ENCODE results near the gene PRM3.

PRM3 gene

GRCh38 chr16:11302977-11303376 lies 29.5 kb upstream of the PRM3 start:
- TF ChIP-seq CTCF (conservative IDR thresholded peaks at IDR 0.05), result no peak
- peak overlapping the region; percentile 57 for H3K27ac ChIP-seq

- TF ChIP-seq CTCF (conservative IDR thresholded peaks at IDR 0.05), result no peak
- peak overlapping the region; percentile 57; the same call in 1 of the 2 replicates for H3K27ac ChIP-seq
These were observed 28.4 kb upstream of the PRM3 start for GRCh38 chr16:11301645-11302501.

GRCh38 chr16:11300560-11300892 lies 27.1 kb upstream of the PRM3 start:
- H3K27ac ChIP-seq, result no peak overlapping the region
- no peak for TF ChIP-seq CTCF (conservative IDR thresholded peaks at IDR 0.05)

- H3K27ac ChIP-seq, result no peak overlapping the region
- no peak for TF ChIP-seq CTCF (conservative IDR thresholded peaks at IDR 0.05)
These were observed 26.6 kb upstream of the PRM3 start for GRCh38 chr16:11299865-11300559.

DNA sequence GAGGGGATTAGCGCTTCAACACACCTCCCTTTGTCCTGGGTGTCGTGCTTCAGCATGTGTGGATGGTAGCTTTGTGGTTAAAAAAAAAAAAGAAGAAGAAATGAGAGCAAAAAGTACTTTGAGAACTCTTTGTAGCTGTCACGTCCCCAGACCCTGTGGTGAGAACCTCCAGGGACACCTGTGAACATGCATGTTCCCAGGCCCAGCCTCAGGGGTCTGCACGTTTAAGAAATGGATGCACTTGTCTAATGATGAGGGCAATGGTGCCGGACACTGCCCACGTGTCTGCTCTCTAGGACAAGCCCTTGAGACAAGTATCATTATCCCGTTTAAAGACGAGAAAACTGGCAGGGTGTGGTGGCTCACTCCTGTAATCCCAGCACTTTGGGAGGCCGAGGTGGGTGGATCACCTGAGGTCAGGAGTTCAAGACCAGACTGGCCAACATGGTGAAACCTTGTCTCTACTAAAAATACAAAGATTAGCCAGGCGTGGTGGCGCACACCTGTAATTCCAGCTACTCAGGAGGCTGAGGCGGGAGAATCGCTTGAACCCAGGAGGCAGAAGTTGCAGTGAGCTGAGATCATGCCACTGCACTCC lies 25.6 kb upstream of the PRM3 start:
- H3K27ac ChIP-seq, result peak overlapping the region; percentile 92; the same call in 1 of the 2 replicates

DNA sequence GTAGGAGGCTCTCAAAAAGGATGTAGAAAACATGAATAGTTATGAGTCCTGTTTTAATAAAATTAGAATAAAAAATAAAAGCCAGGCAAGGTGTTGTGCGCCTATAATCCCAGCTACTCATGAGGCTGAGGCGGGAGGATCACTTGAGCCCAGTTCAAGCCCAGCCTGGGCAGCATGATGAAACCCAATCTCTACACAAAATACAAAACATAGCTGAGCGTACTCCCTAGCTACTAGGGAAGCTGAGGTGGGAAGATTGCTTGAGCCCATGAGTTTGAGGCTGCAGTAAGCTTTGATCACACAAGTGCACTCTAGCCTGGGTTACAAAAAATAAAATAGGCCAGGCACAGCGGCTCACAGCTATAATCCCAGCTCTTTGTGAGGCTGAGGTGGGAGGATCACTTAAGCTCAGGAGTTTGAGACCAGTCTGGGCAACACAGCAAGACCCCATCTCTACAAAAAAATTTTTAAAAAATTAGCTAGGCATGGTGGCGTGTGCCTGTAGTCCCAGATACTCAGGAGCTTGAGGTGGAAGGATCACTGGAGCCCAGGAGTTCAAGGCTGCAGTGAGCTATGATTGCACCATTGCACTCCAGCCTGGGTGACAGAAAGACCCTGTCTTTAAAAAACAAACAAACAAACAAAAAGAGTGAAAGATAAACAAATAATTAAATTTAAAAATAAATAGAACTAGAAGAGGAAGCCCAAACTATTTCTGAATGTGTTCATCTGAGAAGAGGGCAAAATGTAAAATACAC lies 24.9 kb upstream of the PRM3 start:
- H3K27ac ChIP-seq, result peak overlapping the region; percentile 92
- no peak for TF ChIP-seq CTCF (conservative IDR thresholded peaks at IDR 0.05)

- TF ChIP-seq CTCF (conservative IDR thresholded peaks at IDR 0.05), result peak; percentile 30
- peak overlapping the region; percentile 92 for H3K27ac ChIP-seq
These were observed 24.2 kb upstream of the PRM3 start for GRCh38 chr16:11297492-11298142.

All from VCaP (cell line).